Measurements from ENCODE around the gene SPECC1L.

Gene SPECC1L

GRCh38 chr22:24393012-24393559 lies 122.5 kb downstream of the SPECC1L start:
- no peak overlapping the region for H3K4me3 ChIP-seq (replicated peaks in 1 of 2; ENCODE audit: low read depth in 2 of 2, low read length in 2 of 2)
- TF ChIP-seq CTCF (IDR thresholded peaks at IDR 0.05; ENCODE audit: low read depth, low read length) = no peak
- no peak for DNase-seq (ENCODE audit: low read depth in 2 of 2)

- no peak for DNase-seq (ENCODE audit: low read depth in 2 of 2)
- no peak for TF ChIP-seq CTCF (IDR thresholded peaks at IDR 0.05; ENCODE audit: low read depth, low read length)
- no peak overlapping the region for H3K4me3 ChIP-seq (replicated peaks in 1 of 2; ENCODE audit: low read depth in 2 of 2, low read length in 2 of 2)
Observed at GRCh38 chr22:24393848-24394247, 123.2 kb downstream of the SPECC1L start.

GRCh38 chr22:24394254-24394653 lies 123.6 kb downstream of the SPECC1L start:
- no peak for TF ChIP-seq CTCF (IDR thresholded peaks at IDR 0.05; ENCODE audit: low read depth, low read length)
- DNase-seq (ENCODE audit: low read depth in 2 of 2) = no peak
- H3K4me3 ChIP-seq (replicated peaks in 1 of 2; ENCODE audit: low read depth in 2 of 2, low read length in 2 of 2) = no peak overlapping the region

- DNase-seq (ENCODE audit: low read depth in 2 of 2) = no peak
- no peak overlapping the region for H3K4me3 ChIP-seq (replicated peaks in 1 of 2; ENCODE audit: low read depth in 2 of 2, low read length in 2 of 2)
- TF ChIP-seq CTCF (IDR thresholded peaks at IDR 0.05; ENCODE audit: low read depth, low read length) = no peak
Observed at GRCh38 chr22:24398409-24398808, 127.8 kb downstream of the SPECC1L start.

GRCh38 chr22:24400034-24400725 lies 129.5 kb downstream of the SPECC1L start:
- no peak for TF ChIP-seq CTCF (IDR thresholded peaks at IDR 0.05; ENCODE audit: low read depth, low read length)
- H3K4me3 ChIP-seq (replicated peaks in 1 of 2; ENCODE audit: low read depth in 2 of 2, low read length in 2 of 2) = no peak overlapping the region
- no peak for DNase-seq (ENCODE audit: low read depth in 2 of 2)

- peak; percentile 29 to 50 for DNase-seq (ENCODE audit: low read depth in 2 of 2)
- no peak overlapping the region for H3K4me3 ChIP-seq (replicated peaks in 1 of 2; ENCODE audit: low read depth in 2 of 2, low read length in 2 of 2)
- TF ChIP-seq CTCF (IDR thresholded peaks at IDR 0.05; ENCODE audit: low read depth, low read length) = no peak
Observed at GRCh38 chr22:24400726-24401596, 130.3 kb downstream of the SPECC1L start.

Data from cardiac fibroblast (primary cell).